Measurements from ENCODE around the gene SMYD5.
A peak's percentile ranks its signal among the peaks of the same experiment; 100 is the strongest.

Gene SMYD5

GRCh38 chr2:73232403-73233153 is 18.5 kb downstream of the SMYD5 start:
- H3K4me2 ChIP-seq (ENCODE audit: low read depth, low read length, poor library complexity, severe bottlenecking): peak overlapping the region; percentile 95
- H3K36me3 ChIP-seq (ENCODE audit: low read length): no peaks in the 10 kb centered on the region
- TF ChIP-seq EZH2phosphoT487 (conservative IDR thresholded peaks at IDR 0.05; ENCODE audit: low read length): no peak
- no peak for TF ChIP-seq CTCF (IDR thresholded peaks at IDR 0.05; ENCODE audit: insufficient read depth, low read length, poor library complexity, severe bottlenecking)

GRCh38 chr2:73233154-73233931 is 19.3 kb downstream of the SMYD5 start, which contains the start of gene PRADC1:
Gene PRADC1, minus strand, starts transcription at chr2:73233239. Its CDS starts 79 bp downstream, at chr2:73233160.
- H3K9ac ChIP-seq (ENCODE audit: low read length): peak within 1 kb of the TSS; percentile 70
- H3K27ac ChIP-seq (ENCODE audit: low read depth, low read length): peak within 1 kb of the TSS; percentile 75
- H3K79me2 ChIP-seq (ENCODE audit: insufficient read depth, low read length): peaks cover 43% of the 10 kb centered on the region
- H3K4me2 ChIP-seq (ENCODE audit: low read depth, low read length, poor library complexity, severe bottlenecking): peak within 1 kb of the TSS; percentile 95
- no peaks in the 10 kb centered on the region for H3K9me3 ChIP-seq (ENCODE audit: insufficient read depth, low read length)
- H3K9me2 ChIP-seq (replicated peaks; ENCODE audit: insufficient read depth, low read length): no peaks in the 10 kb centered on the region
- H3K36me3 ChIP-seq (ENCODE audit: low read length): 0 out of 2 replicates have a peak, but pooled peaks cover 2% of the 10 kb centered on the region
- peak within 1 kb of the TSS; percentile 61 for H3K4me3 ChIP-seq (ENCODE audit: insufficient read depth, low read length, poor library complexity, severe bottlenecking)
- H3K27me3 ChIP-seq (ENCODE audit: low read length): no peaks in the 10 kb centered on the region
- H2AFZ ChIP-seq (ENCODE audit: low read depth, low read length, severe bottlenecking): peak within 1 kb of the TSS; percentile 83
- peaks cover 5% of the 10 kb centered on the region; the same call in 1 of the 2 replicates for H3F3A ChIP-seq (ENCODE audit: insufficient read depth)
- TF ChIP-seq EZH2phosphoT487 (conservative IDR thresholded peaks at IDR 0.05; ENCODE audit: low read length) (no peak), CTCF (IDR thresholded peaks at IDR 0.05; ENCODE audit: insufficient read depth, low read length, poor library complexity, severe bottlenecking) (no peak)
- peaks cover 19% of the 10 kb centered on the region; the same call in 1 of the 2 replicates for H4K20me1 ChIP-seq (ENCODE audit: low read depth, low read length)

More at GRCh38 chr2:73232403-73233153, 18.5 kb downstream of the SMYD5 start:
- H3K27ac ChIP-seq (ENCODE audit: low read depth, low read length): 0 out of 2 replicates have a peak overlapping the region, but pooled peaks have one; percentile 34
- H3K4me3 ChIP-seq (ENCODE audit: insufficient read depth, low read length, poor library complexity, severe bottlenecking): peak overlapping the region; percentile 61
- H3K9ac ChIP-seq (ENCODE audit: low read length): peak overlapping the region; percentile 70
- peak overlapping the region; percentile 83 for H2AFZ ChIP-seq (ENCODE audit: low read depth, low read length, severe bottlenecking)
- H3K27me3 ChIP-seq (ENCODE audit: low read length): no peaks in the 10 kb centered on the region
- no peaks in the 10 kb centered on the region for H3K9me2 ChIP-seq (replicated peaks; ENCODE audit: insufficient read depth, low read length)
- H3K9me3 ChIP-seq (ENCODE audit: insufficient read depth, low read length): no peaks in the 10 kb centered on the region
- H4K20me1 ChIP-seq (ENCODE audit: low read depth, low read length): peaks cover 16% of the 10 kb centered on the region; the same call in 1 of the 2 replicates
- peaks cover 5% of the 10 kb centered on the region; the same call in 1 of the 2 replicates for H3F3A ChIP-seq (ENCODE audit: insufficient read depth)
- H3K79me2 ChIP-seq (ENCODE audit: insufficient read depth, low read length): peaks cover 35% of the 10 kb centered on the region

- Histone ChIP-seq H3K27ac (ENCODE audit: low read depth, low read length) (peak within 1 kb of the TSS; percentile 75), H3K4me3 (ENCODE audit: insufficient read depth, low read length, poor library complexity, severe bottlenecking) (peak within 1 kb of the TSS; percentile 61), H3K9ac (ENCODE audit: low read length) (peak within 1 kb of the TSS; percentile 70), H4K20me1 (ENCODE audit: low read depth, low read length) (peaks cover 22% of the 10 kb centered on the region; the same call in 1 of the 2 replicates), H3K79me2 (ENCODE audit: insufficient read depth, low read length) (peaks cover 51% of the 10 kb centered on the region), H3K4me2 (ENCODE audit: low read depth, low read length, poor library complexity, severe bottlenecking) (peak within 1 kb of the TSS; percentile 78), H3K9me3 (ENCODE audit: insufficient read depth, low read length) (no peaks in the 10 kb centered on the region), H3K27me3 (ENCODE audit: low read length) (no peaks in the 10 kb centered on the region), H3K36me3 (ENCODE audit: low read length) (0 out of 2 replicates have a peak, but pooled peaks cover 6% of the 10 kb centered on the region), H3F3A (ENCODE audit: insufficient read depth) (peaks cover 5% of the 10 kb centered on the region; the same call in 1 of the 2 replicates), H2AFZ (ENCODE audit: low read depth, low read length, severe bottlenecking) (peak within 1 kb of the TSS; percentile 59), H3K9me2 (replicated peaks; ENCODE audit: insufficient read depth, low read length) (no peaks in the 10 kb centered on the region)
- TF ChIP-seq CTCF (IDR thresholded peaks at IDR 0.05; ENCODE audit: insufficient read depth, low read length, poor library complexity, severe bottlenecking) (no peak), EZH2phosphoT487 (conservative IDR thresholded peaks at IDR 0.05; ENCODE audit: low read length) (no peak)
Measured at GRCh38 chr2:73233932-73234832, 20.1 kb downstream of the SMYD5 start, which contains the start of gene CCT7. Gene CCT7, plus strand, starts transcription at chr2:73234308. Its CDS starts 71 bp downstream, at chr2:73234379.
